ENCODE measurements around the gene ZFP91. TPM values are rescaled to one million over a fixed set of nuclear protein-coding genes. Genes with fewer than 3 reads are reported as not detected.

The ZFP91 gene
- total and polyA plus RNA-seq, 9 of the 15 experiments (the other 6 are each of a cell fraction or from before 2014, with no cell fraction given) = 17.6 to 58.3 (median 34.0) TPM

DNA sequence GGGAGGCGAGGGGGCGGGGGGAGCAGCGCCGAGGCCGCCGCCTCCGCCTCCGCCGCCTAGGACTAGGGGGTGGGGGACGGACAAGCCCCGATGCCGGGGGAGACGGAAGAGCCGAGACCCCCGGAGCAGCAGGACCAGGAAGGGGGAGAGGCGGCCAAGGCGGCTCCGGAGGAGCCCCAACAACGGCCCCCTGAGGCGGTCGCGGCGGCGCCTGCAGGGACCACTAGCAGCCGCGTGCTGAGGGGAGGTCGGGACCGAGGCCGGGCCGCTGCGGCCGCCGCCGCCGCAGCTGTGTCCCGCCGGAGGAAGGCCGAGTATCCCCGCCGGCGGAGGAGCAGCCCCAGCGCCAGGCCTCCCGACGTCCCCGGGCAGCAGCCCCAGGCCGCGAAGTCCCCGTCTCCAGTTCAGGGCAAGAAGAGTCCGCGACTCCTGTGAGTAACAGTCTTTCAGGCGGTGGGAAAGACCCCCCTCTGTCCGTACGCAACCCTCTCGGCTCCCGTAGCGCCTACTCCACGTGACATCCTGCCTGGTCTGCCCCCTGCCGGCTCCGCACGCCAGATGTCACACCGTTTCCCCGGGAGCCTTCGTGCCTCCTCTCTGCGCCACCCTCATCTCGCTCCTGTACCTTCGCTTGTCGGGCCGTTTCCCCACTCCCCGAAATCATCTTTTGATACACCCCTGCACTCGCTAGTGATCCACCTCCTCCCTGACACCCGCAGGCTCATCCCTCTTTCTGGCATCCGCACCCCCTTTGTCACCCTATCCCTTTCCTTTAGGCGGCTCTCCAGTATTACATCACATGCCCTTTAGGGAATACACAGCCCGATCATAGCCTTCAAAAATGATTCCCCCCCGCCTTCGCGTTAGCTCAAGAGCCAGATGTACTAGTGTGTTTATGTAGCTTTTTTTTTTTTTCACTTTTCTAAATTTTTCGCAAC, 598 bp downstream of the ZFP91 start (continued):
- TF ChIP-seq ZNF707 (CRISPR knock-in tag; conservative IDR thresholded peaks at IDR 0.05) (no peak), ZFX (CRISPR knock-in tag; IDR thresholded peaks at IDR 0.05) (peak; percentile 91), RBM22 (IDR thresholded peaks at IDR 0.05; ENCODE audit: low read depth, low read length, poor library complexity, severe bottlenecking) (peak; percentile 50), MCM2 (IDR thresholded peaks at IDR 0.05; ENCODE audit: low read depth) (no peak), HNRNPUL1 (IDR thresholded peaks at IDR 0.05; ENCODE audit: low read length) (no peak), ZFP91 (CRISPR knock-in tag; IDR thresholded peaks at IDR 0.05) (peak; percentile 71; the same call in 1 of the 2 replicates), SETDB1 (IDR thresholded peaks at IDR 0.05; ENCODE audit: low read length) (no peak), ZFP1 (CRISPR knock-in tag; IDR thresholded peaks at IDR 0.05) (no peak), SRF (CRISPR knock-in tag; IDR thresholded peaks at IDR 0.05) (peak in 1 of 2 experiments; percentile 80; a peak in 2 of 4 replicates), GTF2E2 (tag; IDR thresholded peaks at IDR 0.05) (no peak), ZNF282 (CRISPR knock-in tag; IDR thresholded peaks at IDR 0.05) (0 out of 2 replicates have a peak, but pooled peaks have one; percentile 42), MEF2A (IDR thresholded peaks at IDR 0.05; ENCODE audit: control insufficient read depth, low read depth, low read length) (peak; percentile 14; the same call in 1 of the 2 replicates), CBFA2T3 (IDR thresholded peaks at IDR 0.05) (peak; percentile 40), HDGF (IDR thresholded peaks at IDR 0.05) (peak; percentile 97), TBP (optimal IDR thresholded peaks at IDR 0.05; ENCODE audit: low read depth, low read length) (peak; percentile 84), HOMEZ (CRISPR knock-in tag; IDR thresholded peaks at IDR 0.05) (no peak), ZNF212 (CRISPR knock-in tag; IDR thresholded peaks at IDR 0.05) (no peak), MCM7 (IDR thresholded peaks at IDR 0.05) (no peak)
- TF ChIP-seq, protein P1, sequence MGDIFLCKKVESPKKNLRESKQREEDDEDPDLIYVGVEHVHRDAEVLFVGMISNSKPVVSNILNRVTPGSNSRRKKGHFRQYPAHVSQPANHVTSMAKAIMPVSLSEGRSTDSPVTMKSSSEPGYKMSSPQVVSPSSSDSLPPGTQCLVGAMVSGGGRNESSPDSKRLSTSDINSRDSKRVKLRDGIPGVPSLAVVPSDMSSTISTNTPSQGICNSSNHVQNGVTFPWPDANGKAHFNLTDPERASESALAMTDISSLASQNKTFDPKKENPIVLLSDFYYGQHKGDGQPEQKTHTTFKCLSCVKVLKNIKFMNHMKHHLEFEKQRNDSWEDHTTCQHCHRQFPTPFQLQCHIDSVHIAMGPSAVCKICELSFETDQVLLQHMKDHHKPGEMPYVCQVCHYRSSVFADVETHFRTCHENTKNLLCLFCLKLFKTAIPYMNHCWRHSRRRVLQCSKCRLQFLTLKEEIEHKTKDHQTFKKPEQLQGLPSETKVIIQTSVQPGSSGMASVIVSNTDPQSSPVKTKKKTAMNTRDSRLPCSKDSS (IDR thresholded peaks at IDR 0.05; ENCODE audit: low read depth, partially characterized antibody) = no peak
- TF ChIP-seq, protein P2, sequence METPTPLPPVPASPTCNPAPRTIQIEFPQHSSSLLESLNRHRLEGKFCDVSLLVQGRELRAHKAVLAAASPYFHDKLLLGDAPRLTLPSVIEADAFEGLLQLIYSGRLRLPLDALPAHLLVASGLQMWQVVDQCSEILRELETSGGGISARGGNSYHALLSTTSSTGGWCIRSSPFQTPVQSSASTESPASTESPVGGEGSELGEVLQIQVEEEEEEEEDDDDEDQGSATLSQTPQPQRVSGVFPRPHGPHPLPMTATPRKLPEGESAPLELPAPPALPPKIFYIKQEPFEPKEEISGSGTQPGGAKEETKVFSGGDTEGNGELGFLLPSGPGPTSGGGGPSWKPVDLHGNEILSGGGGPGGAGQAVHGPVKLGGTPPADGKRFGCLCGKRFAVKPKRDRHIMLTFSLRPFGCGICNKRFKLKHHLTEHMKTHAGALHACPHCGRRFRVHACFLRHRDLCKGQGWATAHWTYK (CRISPR knock-in tag; IDR thresholded peaks at IDR 0.05) = peak; percentile 79
- TF ChIP-seq, protein P3, sequence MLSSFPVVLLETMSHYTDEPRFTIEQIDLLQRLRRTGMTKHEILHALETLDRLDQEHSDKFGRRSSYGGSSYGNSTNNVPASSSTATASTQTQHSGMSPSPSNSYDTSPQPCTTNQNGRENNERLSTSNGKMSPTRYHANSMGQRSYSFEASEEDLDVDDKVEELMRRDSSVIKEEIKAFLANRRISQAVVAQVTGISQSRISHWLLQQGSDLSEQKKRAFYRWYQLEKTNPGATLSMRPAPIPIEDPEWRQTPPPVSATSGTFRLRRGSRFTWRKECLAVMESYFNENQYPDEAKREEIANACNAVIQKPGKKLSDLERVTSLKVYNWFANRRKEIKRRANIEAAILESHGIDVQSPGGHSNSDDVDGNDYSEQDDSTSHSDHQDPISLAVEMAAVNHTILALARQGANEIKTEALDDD (IDR thresholded peaks at IDR 0.05) = no peak

Data from K562 (cell line).